Right lung (tissue), 5 donors: ENCODE data around the gene SYT15. TPM values are rescaled to one million over a fixed set of nuclear protein-coding genes. Genes with fewer than 3 reads are reported as not detected.

Experiments
- polyA plus RNA-seq, 5 donors: library from polyadenylated mRNA; unstranded; fragments of 120-200 nt; gene quantifications; one replicate each; pipeline versions ENCODE4 v1.2.1 to v1.2.3, GENCODE V29; 2013; ENCODE audit warnings: inconsistent platforms in 1 of 5, low replicate concordance in 1 of 5; ENCODE audit not compliant: insufficient read length in 5 of 5, insufficient read depth in 1 of 5

Gene SYT15
- polyA plus RNA-seq, 5 donors: 20.1 to 29.0 (median 26.5) TPM

Other genes with a start within 250 kb of the SYT15 start
- 1 to 10 TPM in 4 of 5 donors, under 1 TPM in 1; 0.19 to 2.1 (median 1.6) TPM for gene ANXA8L1, start 203.4 kb upstream of the SYT15 start, polyA plus RNA-seq
- gene NPY4R, start 113.2 kb upstream of the SYT15 start, polyA plus RNA-seq: under 1 TPM in 4 of 5 donors, not detected in 1; 0.37 to 0.81 (median 0.62) TPM
- gene GPRIN2, start 22.5 kb upstream of the SYT15 start, polyA plus RNA-seq: 10 to 100 TPM in 3 of 5 donors, 1 to 10 TPM in 2; 5.8 to 19.7 (median 12.7) TPM